Measurements from ENCODE around the gene IRF2.

IRF2 gene

DNA sequence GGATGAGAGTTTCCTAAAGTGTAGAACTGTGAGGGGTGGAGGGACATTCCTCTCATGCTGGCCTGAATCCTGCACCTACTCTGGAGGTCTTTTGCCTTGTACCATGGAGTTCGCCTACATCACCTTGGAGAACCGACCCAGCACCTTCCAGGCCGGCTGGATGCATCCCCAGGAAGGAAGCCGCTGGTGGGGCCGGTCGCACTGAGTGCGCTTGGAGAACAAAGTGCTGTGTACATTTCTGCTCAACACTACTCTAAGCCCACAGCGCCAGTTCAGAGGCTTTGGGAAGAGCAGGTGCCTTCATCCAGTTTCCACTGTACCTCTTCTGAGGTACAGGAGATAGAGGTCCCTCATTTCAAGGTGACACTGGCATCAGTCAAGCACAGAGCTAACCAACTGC is 15.4 kb upstream of the IRF2 start:
- TF ChIP-seq, protein P1, sequence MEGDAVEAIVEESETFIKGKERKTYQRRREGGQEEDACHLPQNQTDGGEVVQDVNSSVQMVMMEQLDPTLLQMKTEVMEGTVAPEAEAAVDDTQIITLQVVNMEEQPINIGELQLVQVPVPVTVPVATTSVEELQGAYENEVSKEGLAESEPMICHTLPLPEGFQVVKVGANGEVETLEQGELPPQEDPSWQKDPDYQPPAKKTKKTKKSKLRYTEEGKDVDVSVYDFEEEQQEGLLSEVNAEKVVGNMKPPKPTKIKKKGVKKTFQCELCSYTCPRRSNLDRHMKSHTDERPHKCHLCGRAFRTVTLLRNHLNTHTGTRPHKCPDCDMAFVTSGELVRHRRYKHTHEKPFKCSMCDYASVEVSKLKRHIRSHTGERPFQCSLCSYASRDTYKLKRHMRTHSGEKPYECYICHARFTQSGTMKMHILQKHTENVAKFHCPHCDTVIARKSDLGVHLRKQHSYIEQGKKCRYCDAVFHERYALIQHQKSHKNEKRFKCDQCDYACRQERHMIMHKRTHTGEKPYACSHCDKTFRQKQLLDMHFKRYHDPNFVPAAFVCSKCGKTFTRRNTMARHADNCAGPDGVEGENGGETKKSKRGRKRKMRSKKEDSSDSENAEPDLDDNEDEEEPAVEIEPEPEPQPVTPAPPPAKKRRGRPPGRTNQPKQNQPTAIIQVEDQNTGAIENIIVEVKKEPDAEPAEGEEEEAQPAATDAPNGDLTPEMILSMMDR (IDR thresholded peaks at IDR 0.05; ENCODE audit: low read depth, low read length) = no peak
- H3K4me3 ChIP-seq (replicated peaks in 1 of 2; ENCODE audit: low read depth in 2 of 2, low read length in 2 of 2) = no peak overlapping the region
- DNase-seq (ENCODE audit: low read depth in 2 of 2) = no peak

DNA sequence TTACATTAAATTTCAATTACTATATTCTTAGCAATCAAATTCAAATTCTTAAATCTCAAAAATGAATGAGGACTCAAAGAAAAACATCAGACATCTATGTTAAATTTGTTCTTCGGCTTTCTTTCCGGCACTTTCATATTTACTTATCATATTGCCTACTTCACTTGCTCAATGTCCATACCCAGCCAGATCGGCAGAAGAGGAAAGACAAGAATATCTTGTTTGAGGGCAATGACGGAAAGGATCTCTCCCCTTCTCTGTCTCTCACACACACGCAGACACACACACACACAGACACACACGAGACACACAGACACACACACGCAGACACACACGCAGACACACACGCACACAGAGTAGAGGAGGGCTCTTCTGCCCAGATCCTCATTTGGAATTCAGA is 13.2 kb upstream of the IRF2 start:
- H3K4me3 ChIP-seq (replicated peaks in 1 of 2; ENCODE audit: low read depth in 2 of 2, low read length in 2 of 2) = no peak overlapping the region
- TF ChIP-seq, protein P1 (IDR thresholded peaks at IDR 0.05; ENCODE audit: low read depth, low read length) = no peak
- no peak for DNase-seq (ENCODE audit: low read depth in 2 of 2)

DNA sequence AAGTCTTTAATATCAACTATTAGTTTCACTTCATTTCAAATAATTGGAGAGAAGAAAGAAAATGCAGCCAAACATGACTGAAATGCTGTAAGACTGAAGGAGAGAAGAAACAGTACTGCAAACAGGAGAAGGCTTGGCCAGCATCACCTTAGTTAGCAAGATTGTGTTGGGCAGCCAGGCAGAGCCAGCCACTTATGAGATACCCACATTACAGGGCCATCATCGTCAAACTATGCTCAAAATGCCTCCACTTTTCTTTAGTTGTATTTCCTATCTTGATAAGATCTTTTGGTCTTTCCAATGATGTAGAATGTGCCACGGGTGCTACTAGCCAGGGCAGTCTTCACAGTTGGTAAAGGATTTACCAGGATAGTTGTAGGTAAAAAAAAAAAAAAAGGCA is 10.9 kb upstream of the IRF2 start:
- TF ChIP-seq, protein P1 (IDR thresholded peaks at IDR 0.05; ENCODE audit: low read depth, low read length) = no peak
- no peak for DNase-seq (ENCODE audit: low read depth in 2 of 2)
- H3K4me3 ChIP-seq (replicated peaks in 1 of 2; ENCODE audit: low read depth in 2 of 2, low read length in 2 of 2) = no peak overlapping the region

DNA sequence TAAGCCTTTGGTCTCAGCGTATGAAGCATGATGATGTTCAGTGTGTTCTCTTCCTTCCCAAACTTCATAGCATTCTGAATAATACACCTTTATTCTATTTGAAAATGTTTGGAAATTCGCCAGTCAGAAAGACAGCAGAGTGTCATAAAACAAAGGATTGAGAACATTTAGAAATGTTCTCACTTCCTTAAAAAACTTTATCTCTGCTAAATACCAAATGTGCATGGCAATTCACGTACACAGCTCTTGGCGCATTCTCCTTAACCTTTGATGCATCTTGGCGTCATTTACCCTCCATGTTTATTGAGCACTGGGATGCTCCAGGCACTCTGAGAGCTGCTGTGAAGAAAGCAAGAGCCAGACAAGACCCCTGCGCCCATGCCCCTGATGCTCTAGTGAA is 7.2 kb upstream of the IRF2 start:
- H3K4me3 ChIP-seq (replicated peaks in 1 of 2; ENCODE audit: low read depth in 2 of 2, low read length in 2 of 2) = no peak overlapping the region
- TF ChIP-seq, protein P1 (IDR thresholded peaks at IDR 0.05; ENCODE audit: low read depth, low read length) = no peak
- DNase-seq (ENCODE audit: low read depth in 2 of 2) = no peak

DNA sequence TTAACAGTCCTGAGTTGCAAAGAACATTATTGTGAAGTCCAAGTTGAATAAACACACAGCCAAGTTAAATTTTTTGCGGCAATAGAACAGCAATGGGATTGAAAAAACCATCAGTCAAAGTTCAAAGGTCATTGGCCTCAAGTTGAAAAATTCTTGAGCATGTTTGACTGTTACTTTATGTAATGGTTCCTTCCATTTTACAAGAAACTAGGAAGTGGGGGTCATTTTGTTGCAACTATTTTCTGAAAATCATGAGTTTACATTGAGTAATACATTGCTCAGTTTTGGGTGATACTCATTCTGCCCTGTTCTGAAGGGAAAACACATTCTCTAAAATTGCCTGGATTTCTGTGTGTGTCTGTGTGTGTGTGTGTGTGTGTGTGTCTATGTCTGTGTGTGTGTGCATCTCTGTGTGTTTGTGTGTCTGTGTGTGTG is 5.2 kb upstream of the IRF2 start:
- TF ChIP-seq, protein P1 (IDR thresholded peaks at IDR 0.05; ENCODE audit: low read depth, low read length) = no peak
- H3K4me3 ChIP-seq (replicated peaks in 1 of 2; ENCODE audit: low read depth in 2 of 2, low read length in 2 of 2) = no peak overlapping the region
- DNase-seq (ENCODE audit: low read depth in 2 of 2) = peak; percentile 20 to 22

DNA sequence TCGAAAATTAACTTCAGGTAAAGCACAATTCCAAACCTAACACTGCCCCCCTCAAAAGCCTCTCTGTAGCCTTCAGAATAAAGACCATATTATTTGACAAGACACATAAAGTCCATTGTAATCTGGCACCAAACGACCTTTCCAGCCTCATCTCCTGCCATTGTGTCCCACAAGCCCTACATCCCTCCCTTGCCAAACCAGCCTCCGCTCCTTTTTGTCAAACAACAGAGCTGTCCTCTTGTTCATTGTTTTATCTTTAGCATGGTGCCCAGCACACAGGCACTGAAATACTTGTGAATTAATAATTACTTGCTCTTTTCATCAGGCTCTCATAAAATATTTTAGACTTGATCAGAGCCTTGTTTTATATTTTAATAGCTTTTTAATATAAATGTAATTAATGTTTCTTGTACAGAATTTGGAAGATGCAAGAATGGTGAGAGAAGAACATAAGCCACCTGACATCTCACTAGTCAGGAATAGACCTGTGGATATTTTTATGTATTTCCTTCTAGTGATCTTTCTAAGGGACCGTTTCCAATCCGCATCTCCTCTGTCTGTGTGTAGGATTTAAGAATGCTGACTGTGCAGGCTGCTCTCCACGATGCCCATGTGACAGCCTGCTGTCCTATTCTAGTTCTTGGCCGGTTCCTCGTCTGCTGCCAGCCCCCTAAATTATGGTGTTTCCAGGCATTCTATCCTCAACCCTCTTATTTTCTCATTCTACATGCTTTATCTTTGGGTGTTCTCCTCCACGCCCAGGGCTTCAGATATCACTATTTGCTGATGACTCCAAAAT is 3.0 kb upstream of the IRF2 start:
- no peak overlapping the region for H3K4me3 ChIP-seq (replicated peaks in 1 of 2; ENCODE audit: low read depth in 2 of 2, low read length in 2 of 2)
- TF ChIP-seq, protein P1 (IDR thresholded peaks at IDR 0.05; ENCODE audit: low read depth, low read length) = no peak
- DNase-seq (ENCODE audit: low read depth in 2 of 2) = no peak

DNA sequence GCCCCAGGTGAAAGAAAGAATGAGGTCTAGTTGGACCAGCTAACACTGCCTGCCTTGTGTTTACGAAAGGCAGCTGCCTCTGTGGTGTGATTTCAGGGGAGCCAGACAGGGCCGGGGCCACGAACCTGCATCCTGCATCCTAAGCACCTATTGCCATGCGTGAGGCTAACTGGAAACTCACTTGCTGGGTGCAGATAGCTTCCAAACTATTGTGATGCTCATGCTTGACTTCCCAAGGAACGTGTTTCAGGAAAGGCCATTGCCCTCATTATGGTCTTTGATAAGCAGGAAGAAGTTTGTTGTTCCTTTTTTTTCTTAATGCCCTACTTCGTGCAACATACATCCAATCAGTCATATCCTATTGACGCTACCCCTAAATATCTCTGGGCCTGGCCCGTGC is 2.3 kb upstream of the IRF2 start:
- no peak overlapping the region for H3K4me3 ChIP-seq (replicated peaks in 1 of 2; ENCODE audit: low read depth in 2 of 2, low read length in 2 of 2)
- TF ChIP-seq, protein P1 (IDR thresholded peaks at IDR 0.05; ENCODE audit: low read depth, low read length) = no peak
- DNase-seq (ENCODE audit: low read depth in 2 of 2) = no peak
